Aorta (tissue), 5 donors: ENCODE results near the gene GPHN. TPM values are rescaled to one million over a fixed set of nuclear protein-coding genes. Genes with fewer than 3 reads are reported as not detected.

Source experiments
- ATAC-seq: fragments of 200-7000 bp; cut with Tn5 transposase; one replicate; pipeline ENCODE4 v1.9.1; 2022; ENCODE audit warnings: moderate library complexity; ENCODE audit not compliant: low FRiP score
- DNase-seq, 2 donors: peaks; one replicate each; pipeline ENCODE4 v3.0.0-alpha.2; 2020
- H3K27ac ChIP-seq, 2 donors: one replicate each; pipeline ENCODE4 v1.5.1; 2013; ENCODE audit warnings: low read length in 2 of 2, mild to moderate bottlenecking in 2 of 2, moderate library complexity in 2 of 2, control low read depth in 1 of 2, inconsistent platforms in 1 of 2, low read depth in 1 of 2
- H3K27me3 ChIP-seq, 2 donors: one replicate each; pipeline ENCODE4 v1.6.1; 2013; ENCODE audit warnings: control low read depth in 1 of 2, low read length in 1 of 2, mild to moderate bottlenecking in 1 of 2, moderate library complexity in 1 of 2; ENCODE audit not compliant: insufficient read depth in 2 of 2, control insufficient read depth in 1 of 2
- H3K36me3 ChIP-seq, 2 donors: one replicate each; pipeline ENCODE4 v1.6.1; 2013; ENCODE audit warnings: control low read depth in 1 of 2, low read length in 1 of 2, mild to moderate bottlenecking in 1 of 2; ENCODE audit not compliant: insufficient read depth in 2 of 2, control insufficient read depth in 1 of 2
- H3K4me1 ChIP-seq, 2 donors: one replicate each; pipeline ENCODE4 v1.6.1; 2013; ENCODE audit warnings: low read length in 2 of 2, control low read depth in 1 of 2, mild to moderate bottlenecking in 1 of 2, moderate library complexity in 1 of 2; ENCODE audit not compliant: insufficient read depth in 2 of 2, control insufficient read depth in 1 of 2
- H3K4me3 ChIP-seq, 2 donors: one replicate each; pipeline ENCODE4 v1.5.1; 2013; ENCODE audit warnings: low read length in 2 of 2, control low read depth in 1 of 2, mild to moderate bottlenecking in 1 of 2
- H3K9me3 ChIP-seq: one replicate; pipeline ENCODE4 v1.6.1; 2013; ENCODE audit warnings: mild to moderate bottlenecking, low read length; ENCODE audit not compliant: control insufficient read depth
- WGBS, 2 donors: extraction: QIAGEN DNeasy Blood & Tissue Kit; methylation state at CpG; one replicate each; pipeline ENCODE4 v1.1.7; 2013; 5-methylcytosine and 5-hydroxymethylcytosine counted together
- intact Hi-C, 2 donors: fragments of 100-400 bp; cut with DNase I; formaldehyde crosslinking; loops; one replicate each; pipeline versions ENCODE4 v1.14.2 to v1.15.0; 2022
- polyA plus RNA-seq, 2 donors: library from polyadenylated mRNA; stranded (reverse); fragments of 200-250 nt; gene quantifications; one replicate each; pipeline ENCODE4 v1.2.3, GENCODE V29; 2013
- total RNA-seq, 2 donors: library from RNA; stranded (reverse); fragmentation: NEBNext Ultra II Directional; extraction: Animal tissue kit (Norgen Biotek cat#: 25700); gene quantifications; one replicate each; pipeline ENCODE4 v1.2.1, GENCODE V29; 2021
- donor health status: healthy with polysubstance abuse.
- donor health status: Bipolar disorder and iron deficiency.
- donor health status: DM: no; HTN: no; CAD: no.
- donor health status: DM: no; HTN: no; CAD: no.
- donor health status: DM: yes; HTN: yes; CAD: no.

The GPHN gene
- total and polyA plus RNA-seq, 4 donors, result 6.3 to 22.2 (median 14.4) TPM

DNA sequence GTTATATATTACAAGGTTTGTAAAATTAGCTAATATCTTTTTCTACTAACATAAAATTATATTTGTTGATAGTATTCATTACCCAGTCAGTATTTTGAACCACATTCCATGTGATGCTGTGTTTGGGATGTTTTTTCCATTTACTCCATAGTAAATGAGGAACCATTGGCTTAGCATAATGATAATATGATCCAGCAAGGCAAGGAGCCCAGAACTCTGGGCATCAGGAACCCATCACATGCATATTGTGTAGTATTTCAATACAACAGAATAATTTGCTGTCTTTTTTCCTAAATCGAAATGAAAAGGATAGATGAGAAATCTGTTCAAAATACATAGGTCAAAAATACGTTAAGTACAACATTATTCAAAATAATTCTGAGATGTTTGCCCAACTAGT lies 632.6 kb downstream of the GPHN start:
- no peak overlapping the region for H3K27ac ChIP-seq
- no peaks in the 10 kb centered on the region for H3K27me3 ChIP-seq
- DNase-seq (no peak), ATAC-seq (no peak)
- intact Hi-C loops, result no loop called here
- 77 to 92% methylated on average over 2 of the region's 2 CpGs for WGBS, 2 donors
- H3K36me3 ChIP-seq, result no peaks in the 10 kb centered on the region
- H3K4me1 ChIP-seq, result no peaks in the 10 kb centered on the region
- H3K9me3 ChIP-seq, result no peaks in the 10 kb centered on the region
- H3K4me3 ChIP-seq, result no peak overlapping the region

DNA sequence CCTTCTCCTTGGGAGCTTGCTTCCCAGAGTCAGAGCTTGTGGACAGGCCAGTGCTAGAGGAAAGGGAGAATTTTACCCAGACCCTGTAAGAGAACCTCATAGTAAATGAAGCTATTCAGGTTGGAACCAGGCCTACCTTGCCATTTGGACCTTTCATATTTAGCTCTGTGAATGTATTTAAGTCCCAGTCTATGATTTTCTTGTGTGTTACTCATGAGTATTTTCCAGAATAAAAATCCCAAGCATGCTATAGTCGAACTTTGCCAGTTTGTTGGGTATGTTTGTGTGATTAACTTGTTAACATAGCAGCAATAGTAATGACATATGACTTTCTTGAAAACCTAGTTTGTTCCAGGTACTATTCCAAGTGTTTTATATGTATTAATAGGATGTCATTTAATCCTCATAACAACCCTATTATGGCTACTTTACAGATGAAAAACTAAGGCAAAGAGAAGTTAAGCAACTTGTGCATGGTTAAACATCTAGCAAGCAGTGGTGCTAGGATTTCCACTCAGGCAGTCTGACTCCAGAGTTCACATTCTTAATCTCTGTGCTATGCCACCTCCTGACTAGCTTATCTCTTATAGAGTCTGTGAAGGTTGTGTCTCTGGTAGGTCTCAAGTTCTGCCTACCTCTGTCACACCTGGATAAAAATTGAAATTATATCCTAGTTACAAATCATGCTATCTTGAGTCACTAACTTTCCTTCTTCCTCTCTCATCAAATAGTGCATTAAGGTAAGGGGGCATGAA lies 633.4 kb downstream of the GPHN start:
- Histone ChIP-seq H3K4me3 (no peak overlapping the region), H3K36me3 (no peaks in the 10 kb centered on the region), H3K4me1 (no peaks in the 10 kb centered on the region), H3K9me3 (no peaks in the 10 kb centered on the region), H3K27ac (no peak overlapping the region), H3K27me3 (no peaks in the 10 kb centered on the region)
- WGBS, 2 donors, result 28 to 55% methylated on average over 1 of the region's 1 CpG
- ATAC-seq, result no peak
- DNase-seq, result no peak
- intact Hi-C loops, result no loop called here

DNA sequence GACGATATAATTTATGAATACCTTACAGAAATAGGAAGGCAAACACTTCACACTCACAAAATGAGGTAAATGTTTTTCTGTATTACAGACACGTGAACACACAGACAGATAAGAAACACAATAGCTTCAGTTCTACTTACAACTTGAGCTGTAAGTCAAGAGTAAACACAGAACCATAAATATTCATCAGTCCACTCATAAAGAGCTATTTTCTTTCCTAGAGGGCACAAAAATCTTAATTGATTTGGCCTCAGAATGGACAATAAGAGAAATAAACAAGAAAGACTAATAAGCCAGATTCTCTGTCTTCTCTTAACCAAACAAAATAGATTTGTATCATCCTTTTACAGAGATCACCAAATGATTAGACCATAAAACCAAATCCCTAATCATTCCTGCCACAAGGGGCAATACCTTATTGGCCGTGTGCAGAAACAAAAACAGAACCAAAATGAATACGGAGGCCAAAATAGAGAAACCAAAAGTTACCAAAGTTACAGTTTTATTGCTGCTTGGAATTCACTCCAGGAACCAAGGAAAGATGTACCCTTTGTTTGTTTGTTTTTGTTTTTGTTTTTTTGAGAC lies 643.2 kb downstream of the GPHN start:
- no peaks in the 10 kb centered on the region for H3K36me3 ChIP-seq
- no peak overlapping the region for H3K27ac ChIP-seq
- H3K4me3 ChIP-seq, result no peak overlapping the region
- no peaks in the 10 kb centered on the region for H3K9me3 ChIP-seq
- H3K27me3 ChIP-seq, result no peaks in the 10 kb centered on the region
- no peaks in the 10 kb centered on the region for H3K4me1 ChIP-seq
- ATAC-seq (no peak), DNase-seq (no peak)
- 57 to 64% methylated on average over 4 of the region's 4 CpGs for WGBS, 2 donors
- intact Hi-C loops, result no loop called here

DNA sequence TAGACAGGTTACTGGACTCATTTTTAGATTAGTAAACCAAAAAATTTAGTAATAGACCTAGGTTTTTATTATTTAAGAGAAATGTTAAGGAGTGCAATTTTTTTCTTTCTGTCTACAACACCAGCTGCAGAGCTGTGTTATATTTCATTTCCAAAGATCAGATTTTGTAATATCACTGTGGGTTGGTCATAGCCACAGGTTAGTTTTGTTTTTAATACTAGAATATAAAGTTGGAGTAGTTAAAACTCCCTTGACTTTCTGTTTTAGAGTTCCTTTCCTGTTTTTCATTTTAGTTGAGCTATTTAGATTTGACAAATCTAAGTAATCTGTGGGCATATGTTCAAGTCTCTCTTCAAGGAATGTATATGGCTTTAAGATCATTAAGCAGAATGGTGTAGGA lies 650.6 kb downstream of the GPHN start:
- no peaks in the 10 kb centered on the region for H3K9me3 ChIP-seq
- no peak overlapping the region for H3K27ac ChIP-seq
- DNase-seq, result no peak
- no peak for ATAC-seq
- H3K4me1 ChIP-seq, result no peaks in the 10 kb centered on the region
- no peak overlapping the region for H3K4me3 ChIP-seq
- intact Hi-C loops, result no loop called here
- no peaks in the 10 kb centered on the region for H3K27me3 ChIP-seq
- H3K36me3 ChIP-seq, result no peaks in the 10 kb centered on the region

DNA sequence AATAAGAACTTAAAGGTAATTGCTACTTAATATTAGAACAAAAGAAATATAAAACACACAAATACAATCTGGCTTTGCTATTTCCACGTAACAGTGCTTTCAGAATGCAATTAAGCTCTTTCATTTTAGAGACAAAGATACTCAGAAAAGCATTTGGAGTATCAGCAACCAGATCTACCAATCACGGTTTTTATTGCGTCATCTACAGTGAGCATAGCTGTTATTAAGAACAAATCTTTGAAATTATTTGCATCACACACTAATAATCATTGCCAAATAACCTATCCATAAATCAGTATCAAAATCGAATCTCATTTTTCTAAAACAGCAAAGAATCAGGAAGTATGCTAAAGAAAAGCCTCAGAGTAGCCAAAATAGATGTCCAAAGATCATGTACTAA lies 654.4 kb downstream of the GPHN start:
- DNase-seq, result no peak

DNA sequence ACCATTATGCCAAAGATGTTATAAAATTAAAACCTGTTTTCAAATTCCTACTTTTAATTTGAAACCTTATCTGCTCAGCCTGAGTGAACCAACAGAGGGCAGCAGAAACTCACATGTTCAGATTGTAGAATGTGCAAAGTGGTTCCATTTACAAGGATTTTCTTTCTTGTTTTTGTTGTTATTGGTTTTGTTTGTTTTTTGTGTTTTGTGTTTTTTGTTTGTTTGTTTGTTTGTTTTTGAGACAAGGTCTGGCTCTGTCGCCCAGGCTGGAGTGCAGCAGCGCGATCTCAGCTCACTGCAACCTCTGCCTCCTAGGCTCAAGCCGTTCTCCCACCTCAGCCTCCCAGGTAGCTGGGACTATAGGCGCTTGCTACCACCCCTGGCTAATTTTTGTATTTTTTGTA lies 658.5 kb downstream of the GPHN start:
- peaks cover 2% of the 10 kb centered on the region in 2 donors for H3K36me3 ChIP-seq
- H3K27me3 ChIP-seq, result no peaks in the 10 kb centered on the region
- no peaks in the 10 kb centered on the region for H3K9me3 ChIP-seq
- H3K27ac ChIP-seq, result no peak overlapping the region
- intact Hi-C loops, result loop anchor here (2.0 kb wide), 1 partner anchor 120 kb away; no protein-coding TSS in a partner anchor
- DNase-seq (no peak), ATAC-seq (no peak)
- 79 to 82% methylated on average over 5 of the region's 5 CpGs for WGBS, 2 donors
- H3K4me1 ChIP-seq, result no peaks in the 10 kb centered on the region
- H3K4me3 ChIP-seq, result no peak overlapping the region

More for the DNA sequence above, 654.4 kb downstream of the GPHN start:
- Histone ChIP-seq H3K27ac (no peak overlapping the region), H3K4me3 (no peak overlapping the region), H3K27me3 (no peaks in the 10 kb centered on the region), H3K4me1 (no peaks in the 10 kb centered on the region), H3K9me3 (no peaks in the 10 kb centered on the region), H3K36me3 (no peaks in the 10 kb centered on the region)
- WGBS, 2 donors, result 90% methylated on average over 4 of the region's 4 CpGs
- intact Hi-C loops, result no loop called here
- no peak for ATAC-seq

DNA sequence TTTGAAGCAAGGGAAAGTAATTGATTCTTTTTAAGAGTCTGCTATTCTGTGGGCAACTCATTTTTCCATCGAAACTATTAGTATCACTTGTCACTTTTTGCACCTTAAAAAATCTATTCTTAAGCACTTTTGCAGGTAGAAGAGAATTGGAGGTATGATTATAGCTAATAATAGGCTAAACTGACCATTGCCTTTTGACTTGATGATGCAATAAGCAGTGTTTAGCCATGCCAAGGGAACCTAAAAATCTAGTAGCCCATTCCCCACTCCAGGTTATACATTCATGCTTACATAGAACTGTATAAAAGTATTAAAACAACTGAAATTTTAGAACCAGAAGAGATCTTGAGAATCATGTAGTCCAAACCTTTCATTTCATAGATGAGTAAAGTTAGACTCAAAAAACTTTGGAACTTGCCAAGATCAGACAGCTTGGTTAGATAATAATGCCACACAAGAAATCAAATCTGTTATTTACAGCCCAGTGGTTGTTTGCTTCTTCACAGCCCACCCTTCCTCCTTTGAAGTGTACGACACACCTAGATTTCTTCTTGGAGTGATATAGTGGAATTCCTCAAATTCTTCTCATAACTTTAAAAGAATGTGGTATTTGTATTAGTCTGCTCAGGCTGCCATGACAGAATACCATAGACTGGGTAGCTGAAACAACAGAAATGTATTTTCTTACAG lies 659.6 kb downstream of the GPHN start:
- DNase-seq (no peak), ATAC-seq (no peak)
- intact Hi-C loops, result loop anchor here (2.0 kb wide), 1 partner anchor 119 kb away; no protein-coding TSS in a partner anchor
- no peaks in the 10 kb centered on the region for H3K4me1 ChIP-seq
- H3K4me3 ChIP-seq, result no peak overlapping the region
- H3K9me3 ChIP-seq, result no peaks in the 10 kb centered on the region
- 88 to 97% methylated on average over 2 of the region's 2 CpGs for WGBS, 2 donors
- H3K27ac ChIP-seq, result no peak overlapping the region
- no peaks in the 10 kb centered on the region for H3K27me3 ChIP-seq
- H3K36me3 ChIP-seq, result peaks cover 2% of the 10 kb centered on the region in 2 donors

DNA sequence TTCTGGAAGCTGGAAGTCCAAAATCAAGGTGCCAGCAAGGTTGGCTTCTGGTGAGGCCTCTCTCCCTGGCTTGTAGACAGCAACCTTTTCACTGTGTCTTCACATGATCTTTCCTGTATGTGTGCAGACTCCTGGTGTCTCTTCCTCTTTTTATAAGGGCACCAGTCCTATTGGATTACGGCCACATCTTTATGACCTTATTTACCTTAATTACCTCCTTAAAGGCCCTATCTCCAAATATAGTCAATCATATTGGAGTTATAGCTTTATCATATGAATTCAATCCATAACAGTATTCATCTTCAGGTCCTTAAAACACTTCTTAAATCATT lies 660.1 kb downstream of the GPHN start:
- ATAC-seq (no peak), DNase-seq (no peak)
- intact Hi-C loops, result no loop called here
- Histone ChIP-seq H3K9me3 (no peaks in the 10 kb centered on the region), H3K4me3 (no peak overlapping the region), H3K4me1 (no peaks in the 10 kb centered on the region), H3K36me3 (peaks cover 2% of the 10 kb centered on the region in 2 donors), H3K27ac (no peak overlapping the region), H3K27me3 (no peaks in the 10 kb centered on the region)
- WGBS, 2 donors, result 94 to 100% methylated on average over 1 of the region's 1 CpG

DNA sequence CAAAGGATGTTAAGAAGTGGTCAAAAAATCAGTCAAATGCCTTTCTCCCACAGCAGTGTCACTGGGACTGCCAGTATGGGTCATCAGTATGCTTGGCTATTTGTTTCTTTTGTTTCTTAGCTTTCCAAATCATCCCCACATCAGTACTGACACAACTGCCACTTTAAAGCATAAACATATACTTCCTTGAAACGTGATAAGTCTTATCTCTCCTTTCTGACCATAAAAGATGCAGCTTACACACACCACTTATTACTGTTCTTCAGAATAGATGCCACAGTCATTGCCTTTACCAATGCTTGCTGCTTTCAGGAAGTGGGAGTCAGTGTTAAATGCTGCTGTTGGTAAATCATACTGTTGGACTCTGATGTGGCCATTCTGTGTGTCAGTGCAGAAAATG lies 662.7 kb downstream of the GPHN start:
- 30 to 41% methylated on average over 1 of the region's 1 CpG for WGBS, 2 donors
- Histone ChIP-seq H3K36me3 (peaks cover 2% of the 10 kb centered on the region in 2 donors), H3K27ac (no peak overlapping the region), H3K4me3 (no peak overlapping the region), H3K4me1 (no peaks in the 10 kb centered on the region), H3K27me3 (no peaks in the 10 kb centered on the region), H3K9me3 (peaks cover 2% of the 10 kb centered on the region)
- intact Hi-C loops, result no loop called here
- ATAC-seq (no peak), DNase-seq (no peak)
